Heart left ventricle (tissue), 16 donors: ENCODE results near the gene RMND1. TPM values are rescaled to one million over a fixed set of nuclear protein-coding genes. Genes with fewer than 3 reads are reported as not detected.

Experiments
- ATAC-seq, 4 donors: fragments of 200-7000 bp; cut with Tn5 transposase; one replicate each; pipeline ENCODE4 v1.9.1; 2020 to 2022; ENCODE audit warnings: moderate library complexity in 4 of 4, mild to moderate bottlenecking in 3 of 4, moderate number of reproducible peaks in 1 of 4
- DNase-seq, 5 donors: peaks; one replicate each; pipeline ENCODE4 v3.0.0-alpha.2; 2020
- H3K27ac ChIP-seq, 12 donors: fragments of 200-600 bp; sonication (generic) in 4 of 12; one replicate each; pipeline versions ENCODE4 v1.5.0 to v1.8.0; 2016 to 2022; ENCODE audit warnings: mild to moderate bottlenecking in 2 of 12
- H3K27me3 ChIP-seq, 9 donors: fragments of 200-600 bp; sonication (generic) in 2 of 9; one replicate each; pipeline versions ENCODE4 v1.5.1 to v1.8.0; 2016 to 2022; ENCODE audit warnings: mild to moderate bottlenecking in 3 of 9
- H3K36me3 ChIP-seq, 9 donors: fragments of 200-600 bp; sonication (generic) in 2 of 9; one replicate each; pipeline versions ENCODE4 v1.5.0 to v1.8.0; 2018 to 2022; ENCODE audit warnings: mild to moderate bottlenecking in 2 of 9
- H3K4me1 ChIP-seq, 12 donors: fragments of 200-600 bp; sonication (generic) in 4 of 12; one replicate each; pipeline versions ENCODE4 v1.5.0 to v1.8.0; 2016 to 2022; ENCODE audit warnings: mild to moderate bottlenecking in 3 of 12
- H3K4me3 ChIP-seq, 12 donors: fragments of 200-600 bp; sonication (generic) in 4 of 12; one replicate each; pipeline versions ENCODE4 v1.5.0 to v1.8.0; 2017 to 2022; ENCODE audit warnings: mild to moderate bottlenecking in 9 of 12, moderate library complexity in 4 of 12
- H3K9me3 ChIP-seq, 12 donors: fragments of 200-600 bp; sonication (generic) in 4 of 12; one replicate each; pipeline versions ENCODE4 v1.5.0 to v1.8.0; 2016 to 2022; ENCODE audit warnings: mild to moderate bottlenecking in 1 of 12
- POLR2A ChIP-seq, 2 donors: fragments of 450-650 bp; IDR thresholded peaks; one replicate each; pipeline ENCODE4 v1.6.1; 2017; ENCODE audit warnings: antibody characterized with exemption in 2 of 2, mild to moderate bottlenecking in 2 of 2, moderate library complexity in 2 of 2
- WGBS, 4 donors: extraction: QIAGEN DNeasy Blood & Tissue Kit in 2 of 4; methylation state at CpG; one replicate each; pipeline versions ENCODE4 v1.1.5 to v1.1.7; 2013 to 2018; 5-methylcytosine and 5-hydroxymethylcytosine counted together
- intact Hi-C, 10 donors: fragments of 100-400 bp; cut with DNase I; formaldehyde crosslinking; loops; one replicate each; pipeline versions ENCODE4 v1.11.1 to v1.14.2; 2022
- polyA plus RNA-seq, 2 donors: library from polyadenylated mRNA; stranded (reverse); fragments of 200-250 nt; gene quantifications; one replicate each; pipeline ENCODE4 v1.2.3, GENCODE V29; 2013
- total RNA-seq, 9 donors: library from RNA; depleted of rRNA in 2 of 9; stranded (reverse); fragments of >200 nt in 2 of 9; fragmentation: NEBNext Ultra II Directional in 3 of 9; extraction: Animal tissue kit (Norgen Biotek cat#: 25700) in 3 of 9; gene quantifications; one replicate each; pipeline versions ENCODE4 v1.1.0 to v1.2.4, GENCODE V29; 2016 to 2023
- TF ChIP-seq, protein P1 (sequence below), 12 donors: fragments of 200-600 bp; sonication (generic) in 4 of 12; IDR thresholded peaks; one replicate each; pipeline versions ENCODE4 v1.5.0 to v1.8.0; 2018 to 2022; ENCODE audit warnings: antibody characterized with exemption in 12 of 12, mild to moderate bottlenecking in 5 of 12
- donor health status: ischemic (EF 13 %, LVEDD 7.1; RV severe dilation, severe dysfunction).
- donor health status: healthy with polysubstance abuse.
- donor health status: DM: no; HTN: yes; CAD: no.
- donor health status: DM: no; HTN: no; CAD: no.
- donor health status: ischemic (EF 25% LVEDD 6.9; RV normal size, moderate dysfunction).
- donor health status: ischemic (EF 25% LVEDD 5.7; RV mildly dilated, moderate dysfunction).
- donor health status: healthy.
- donor health status: DM: yes; HTN: yes; CAD: no.
- donor health status: ischemic (EF 35%, LVEDD 5.7; RV mildly dilated, moderate dysfunction).
- donor health status: nonischemic (EF 11% LVEDD 7.7; RV severe dilation, severe dysfunction).
- donor health status: DM: yes; HTN: yes; CAD: no.
- donor health status: PGD.
- donor health status: ischemic (EF 29% LVEDD 5.4; RV normal size, mild dysfunction).
- donor health status: nonischemic (EF 23%, LVEDD 6.1; RV moderate dilation, normal function).

RMND1 gene
- total and polyA plus RNA-seq, 11 donors: 10.2 to 21.5 (median 17.0) TPM

DNA sequence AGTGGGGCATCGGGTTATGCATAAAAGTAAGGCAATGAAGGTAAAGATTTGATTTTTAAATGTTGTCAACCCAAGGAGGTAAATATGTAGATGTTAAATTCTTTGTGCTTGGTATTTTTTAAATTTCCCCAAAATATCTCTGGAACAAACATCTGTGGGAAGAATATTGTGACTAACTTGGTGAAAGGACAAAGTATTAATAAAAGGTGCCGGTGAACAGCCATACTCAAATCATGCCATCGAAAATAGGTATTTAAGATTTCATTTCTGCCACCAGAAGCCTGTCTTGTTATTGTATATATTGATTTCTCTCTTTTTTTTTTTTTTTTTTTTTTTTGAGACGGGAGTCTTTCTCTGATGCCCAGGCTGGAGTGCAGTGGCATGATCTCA, 48.0 kb downstream of the RMND1 start:
- peaks cover 0 to 63% (median 40%) of the 10 kb centered on the region in 9 donors for H3K36me3 ChIP-seq
- no peaks in the 10 kb centered on the region for H3K27me3 ChIP-seq
- intact Hi-C loops: loop anchor here in 5 of 10 donors (5.0 to 10.0 kb wide), 2 partner anchors 71 to 73 kb away; no protein-coding TSS in a partner anchor
- H3K4me1 ChIP-seq: peaks cover 0 to 31% (median 5%) of the 10 kb centered on the region in 12 donors
- no peak overlapping the region for H3K27ac ChIP-seq
- 80 to 99% (median 90%) methylated on average over 4 of the region's 4 CpGs for WGBS, 4 donors
- DNase-seq (no peak), ATAC-seq (no peak)
- H3K4me3 ChIP-seq: no peak overlapping the region
- no peak for TF ChIP-seq POLR2A (IDR thresholded peaks at IDR 0.05)
- TF ChIP-seq, protein P1, sequence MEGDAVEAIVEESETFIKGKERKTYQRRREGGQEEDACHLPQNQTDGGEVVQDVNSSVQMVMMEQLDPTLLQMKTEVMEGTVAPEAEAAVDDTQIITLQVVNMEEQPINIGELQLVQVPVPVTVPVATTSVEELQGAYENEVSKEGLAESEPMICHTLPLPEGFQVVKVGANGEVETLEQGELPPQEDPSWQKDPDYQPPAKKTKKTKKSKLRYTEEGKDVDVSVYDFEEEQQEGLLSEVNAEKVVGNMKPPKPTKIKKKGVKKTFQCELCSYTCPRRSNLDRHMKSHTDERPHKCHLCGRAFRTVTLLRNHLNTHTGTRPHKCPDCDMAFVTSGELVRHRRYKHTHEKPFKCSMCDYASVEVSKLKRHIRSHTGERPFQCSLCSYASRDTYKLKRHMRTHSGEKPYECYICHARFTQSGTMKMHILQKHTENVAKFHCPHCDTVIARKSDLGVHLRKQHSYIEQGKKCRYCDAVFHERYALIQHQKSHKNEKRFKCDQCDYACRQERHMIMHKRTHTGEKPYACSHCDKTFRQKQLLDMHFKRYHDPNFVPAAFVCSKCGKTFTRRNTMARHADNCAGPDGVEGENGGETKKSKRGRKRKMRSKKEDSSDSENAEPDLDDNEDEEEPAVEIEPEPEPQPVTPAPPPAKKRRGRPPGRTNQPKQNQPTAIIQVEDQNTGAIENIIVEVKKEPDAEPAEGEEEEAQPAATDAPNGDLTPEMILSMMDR (IDR thresholded peaks at IDR 0.05): no peak
- no peaks in the 10 kb centered on the region for H3K9me3 ChIP-seq

DNA sequence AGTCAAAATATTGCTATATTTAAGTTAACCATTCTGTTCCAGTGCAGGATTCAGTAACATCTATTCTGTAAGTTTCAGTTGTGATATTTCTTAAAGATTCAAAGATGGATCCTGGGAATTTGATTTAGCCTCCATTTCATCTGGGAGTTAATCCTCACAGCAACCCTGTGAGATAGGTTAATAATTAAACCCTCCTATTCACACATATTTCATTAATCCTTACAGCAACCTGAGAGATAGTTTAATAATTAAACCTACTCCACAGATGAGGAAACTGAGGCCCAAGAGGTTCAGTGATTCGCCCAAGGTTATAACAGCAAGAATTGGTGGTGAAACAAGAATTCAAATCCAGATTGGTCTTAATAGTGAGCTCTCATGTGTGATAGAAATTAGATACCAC, 49.7 kb downstream of the RMND1 start:
- Histone ChIP-seq H3K27me3 (no peaks in the 10 kb centered on the region), H3K36me3 (peaks cover 0 to 56% (median 34%) of the 10 kb centered on the region in 9 donors), H3K27ac (no peak overlapping the region), H3K9me3 (no peaks in the 10 kb centered on the region), H3K4me3 (no peak overlapping the region), H3K4me1 (peaks cover 0 to 39% (median 9%) of the 10 kb centered on the region in 12 donors)
- intact Hi-C loops: loop anchor here in 5 of 10 donors (5.0 to 10.0 kb wide), 2 partner anchors 73 to 75 kb away; no protein-coding TSS in a partner anchor
- no peak for ATAC-seq
- WGBS, 4 donors: 90 to 97% (median 94%) methylated on average over 1 of the region's 1 CpG
- TF ChIP-seq, protein P1 (IDR thresholded peaks at IDR 0.05): no peak
- no peak for TF ChIP-seq POLR2A (IDR thresholded peaks at IDR 0.05)
- DNase-seq: no peak

DNA sequence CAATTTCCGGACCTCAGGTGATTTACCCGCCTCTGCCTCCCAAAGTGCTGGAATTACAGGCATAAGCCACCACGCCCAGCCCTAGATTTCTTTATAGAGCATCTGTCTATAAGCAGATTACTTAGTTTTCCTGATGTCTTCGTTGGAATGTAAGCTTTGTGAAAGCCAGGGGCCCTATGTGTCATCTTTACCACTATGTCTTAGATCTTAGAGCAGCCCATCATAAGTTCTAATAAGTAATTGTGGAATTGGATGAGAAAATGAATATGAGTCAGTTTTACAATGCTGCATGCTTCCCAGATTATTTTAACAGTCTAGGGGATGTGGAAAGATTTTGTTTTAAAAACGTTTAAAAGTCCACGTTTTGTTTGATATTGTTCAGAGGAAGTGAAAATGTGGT, 51.5 kb downstream of the RMND1 start:
- WGBS, 4 donors: 72 to 82% (median 75%) methylated on average over 6 of the region's 6 CpGs
- no peak for DNase-seq
- intact Hi-C loops: loop anchor here in 5 of 10 donors (5.0 to 10.0 kb wide), 2 partner anchors 74 to 77 kb away; no protein-coding TSS in a partner anchor
- ATAC-seq: no peak
- Histone ChIP-seq H3K27ac (no peak overlapping the region), H3K4me3 (no peak overlapping the region), H3K36me3 (peaks cover 0 to 47% (median 31%) of the 10 kb centered on the region in 9 donors), H3K4me1 (peaks cover 0 to 50% (median 19%) of the 10 kb centered on the region in 12 donors), H3K27me3 (no peaks in the 10 kb centered on the region), H3K9me3 (no peaks in the 10 kb centered on the region)
- TF ChIP-seq POLR2A (IDR thresholded peaks at IDR 0.05): no peak

DNA sequence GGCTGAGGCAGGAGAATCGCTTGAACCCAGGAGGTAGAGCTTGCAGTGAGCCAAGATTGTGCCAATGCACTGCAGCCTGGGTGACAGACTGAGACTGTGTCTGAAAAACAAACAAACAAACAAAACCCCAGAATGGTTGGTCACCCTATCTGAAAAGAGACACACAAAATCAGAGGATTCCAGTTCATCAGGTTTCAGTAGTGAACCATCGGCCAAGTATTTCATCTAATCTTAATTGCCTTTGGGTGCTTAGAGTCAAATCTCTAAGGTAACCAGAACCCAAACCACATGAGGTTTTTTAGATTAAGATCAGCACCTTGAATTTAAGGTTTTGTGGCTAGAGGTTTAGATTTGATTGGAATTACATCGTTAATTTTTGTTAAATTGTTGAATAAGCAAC, 52.2 kb downstream of the RMND1 start:
- no peaks in the 10 kb centered on the region for H3K27me3 ChIP-seq
- TF ChIP-seq, protein P1 (IDR thresholded peaks at IDR 0.05): no peak
- no peak for TF ChIP-seq POLR2A (IDR thresholded peaks at IDR 0.05)
- ATAC-seq (no peak), DNase-seq (no peak)
- H3K36me3 ChIP-seq: peaks cover 0 to 39% (median 23%) of the 10 kb centered on the region in 9 donors
- H3K4me3 ChIP-seq: no peak overlapping the region
- H3K9me3 ChIP-seq: no peaks in the 10 kb centered on the region
- H3K27ac ChIP-seq: no peak overlapping the region
- WGBS, 4 donors: 82 to 90% (median 85%) methylated on average over 3 of the region's 3 CpGs
- intact Hi-C loops: loop anchor here in 6 of 10 donors (5.0 to 10.0 kb wide), 5 partner anchors 43 to 78 kb away; partner anchors contain the start of gene RMND1 (in 1 of the 6)
- peaks cover 0 to 56% (median 24%) of the 10 kb centered on the region in 12 donors for H3K4me1 ChIP-seq
